AG04450 (cell line): ENCODE measurements around the gene LEFTY2. TPM values are rescaled to one million over a fixed set of nuclear protein-coding genes. Genes with fewer than 3 reads are reported as not detected.
"Not testable (repeated sequence)": the region's sequence is repeated elsewhere in the genome, so short reads cannot be mapped to it uniquely, and the experiment has no call there.

ENCODE experiments used
- CTCF ChIA-PET: fragments of 300-600, 350-600 bp; formaldehyde crosslinking; extraction: SDS; loops from one replicate; lab custom pipeline; 2022; ENCODE audit warnings: antibody characterized with exemption, inconsistent platforms; lab: Charles Lee
- POLR2A ChIA-PET: fragments of 350-600 bp; formaldehyde crosslinking; extraction: SDS; loops from one replicate; lab custom pipeline; 2021; ENCODE audit warnings: antibody characterized with exemption, inconsistent platforms; lab: Yijun Ruan, JAX
- DNase-seq: peaks from one replicate; pipeline ENCODE4 v3.0.0-alpha.2; 2011; ENCODE audit warnings: low read depth, low spot score
- H3K27ac ChIP-seq: one replicate; pipeline ENCODE4 v1.5.1; 2012; ENCODE audit warnings: low read depth, low read length, control low read depth
- H3K27me3 ChIP-seq: one replicate; pipeline ENCODE4 v1.6.0; 2012; ENCODE audit warnings: low read length; ENCODE audit not compliant: control insufficient read depth, insufficient read depth
- H3K4me3 ChIP-seq: 2 replicates; pipeline ENCODE4 v1.5.1; 2011; ENCODE audit warnings: mild to moderate bottlenecking, low read depth, low read length, control low read depth
- H3K9me3 ChIP-seq: 2 replicates; pipeline ENCODE4 v1.5.1; 2012; ENCODE audit warnings: low read length; ENCODE audit not compliant: control insufficient read depth, insufficient read depth
- CTCF ChIP-seq: IDR thresholded peaks from 2 replicates; pipeline ENCODE4 v1.5.1; 2011; ENCODE audit warnings: low read depth, low read length, control low read depth, inconsistent platforms
- polyA plus RNA-seq: library from polyadenylated mRNA; depleted of rRNA; stranded (reverse); fragments of >200 nt; gene quantifications from 2 replicates; pipeline ENCODE4 v1.2.3, GENCODE V29; 2011

The LEFTY2 gene
- polyA plus RNA-seq, 1 experiment = not detected

- H3K27ac ChIP-seq = no peak overlapping the region
- TF ChIP-seq CTCF = no peak
- no peak for DNase-seq
- POLR2A ChIA-PET = no interaction called here
- H3K9me3 ChIP-seq = no peaks in the 10 kb centered on the region
- H3K27me3 ChIP-seq = no peaks in the 10 kb centered on the region
- no peak overlapping the region for H3K4me3 ChIP-seq
- CTCF ChIA-PET = interaction anchor here (2.7 kb wide), 1 partner anchor 19 kb away, joined by 9 read pairs; no protein-coding TSS in a partner anchor
These were observed 10.5 kb downstream of the LEFTY2 start for GRCh38 chr1:225930566-225930965.

- DNase-seq, H3K27ac ChIP-seq, H3K9me3 ChIP-seq, H3K4me3 ChIP-seq, POLR2A ChIA-PET, H3K27me3 ChIP-seq: not testable (repeated sequence)
- CTCF ChIA-PET = interaction anchor here (1.0 to 2.7 kb wide), 2 partner anchors 18 to 135 kb away, joined by 3 to 9 read pairs; no protein-coding TSS in a partner anchor
These were observed 11.6 kb downstream of the LEFTY2 start for GRCh38 chr1:225929462-225929861.

GRCh38 chr1:225928186-225929175 is 12.5 kb downstream of the LEFTY2 start:
- Histone ChIP-seq H3K27me3 (no peaks in the 10 kb centered on the region), H3K27ac (no peak overlapping the region), H3K4me3 (no peak overlapping the region), H3K9me3 (no peaks in the 10 kb centered on the region)
- POLR2A ChIA-PET = no interaction called here
- CTCF ChIA-PET = interaction anchor here (1.0 to 2.7 kb wide), 2 partner anchors 17 to 136 kb away, joined by 3 to 9 read pairs; no protein-coding TSS in a partner anchor
- no peak for DNase-seq
- no peak for TF ChIP-seq CTCF

- TF ChIP-seq CTCF = no peak
- no peak for DNase-seq
These were observed 14.4 kb downstream of the LEFTY2 start for GRCh38 chr1:225926551-225927113.

GRCh38 chr1:225923692-225924555 is 17.1 kb downstream of the LEFTY2 start, which contains the start of gene PYCR2:
Gene PYCR2 (minus strand): TSS chr1:225924250. CDS start chr1:225924110, 140 bp downstream.
- DNase-seq = peak; percentile 91
- no peaks in the 10 kb centered on the region for H3K9me3 ChIP-seq
- ChIA-PET POLR2A (interaction anchor here (0.5 to 1.7 kb wide), 13 partner anchors 9 to 449 kb away, joined by 3 to 7 read pairs (median 4); partner anchors contain the start of genes H3-3A, LEFTY2, SDE2 and TMEM63A), CTCF (interaction anchor here (4.3 kb wide), 1 partner anchor 12 kb away, joined by 21 read pairs; no protein-coding TSS in a partner anchor)
- peak within 1 kb of the TSS; percentile 81 for H3K27ac ChIP-seq
- no peak; the same call in 1 of the 2 replicates for TF ChIP-seq CTCF
- peak within 1 kb of the TSS; percentile 89 for H3K4me3 ChIP-seq
- H3K27me3 ChIP-seq = no peaks in the 10 kb centered on the region

More at GRCh38 chr1:225926551-225927113, 14.4 kb downstream of the LEFTY2 start:
- ChIA-PET CTCF (no interaction called here), POLR2A (no interaction called here)
- H3K27ac ChIP-seq = no peak overlapping the region
- H3K4me3 ChIP-seq = no peak overlapping the region
- no peaks in the 10 kb centered on the region for H3K27me3 ChIP-seq
- H3K9me3 ChIP-seq = no peaks in the 10 kb centered on the region
